Hematopoietic multipotent progenitor cell treated with erythropoietin and hydrocortisone succinate and interleukin-3 and kit ligand, for 8 days (in vitro differentiated cells): ENCODE measurements around the gene RIMKLA.
A peak's percentile ranks its signal among the peaks of the same experiment; 100 is the strongest.

Source experiments
- DNase-seq: peaks from one replicate; pipeline ENCODE4 v3.0.0-alpha.2; 2015

The RIMKLA gene

DNA sequence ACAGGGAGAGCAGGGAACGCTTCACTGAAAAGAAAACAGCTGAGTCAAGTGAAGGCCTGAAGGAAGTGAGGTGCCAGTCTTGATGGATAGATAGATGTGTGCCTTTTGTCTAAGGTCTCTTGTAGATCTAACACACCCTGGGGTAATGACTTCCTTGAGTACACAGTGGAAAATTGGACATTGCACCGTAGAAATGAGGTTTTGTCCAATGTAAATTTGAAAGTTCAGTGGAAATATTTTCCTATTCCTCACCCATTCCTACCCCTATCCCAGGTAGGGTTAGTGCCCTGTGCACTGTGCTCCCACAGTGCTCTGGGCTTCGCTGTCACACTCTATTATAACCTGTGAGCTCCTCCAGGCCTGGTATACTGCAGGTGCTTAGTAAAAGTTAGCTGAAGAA is 50.9 kb downstream of the RIMKLA start:
- DNase-seq: no peak

DNA sequence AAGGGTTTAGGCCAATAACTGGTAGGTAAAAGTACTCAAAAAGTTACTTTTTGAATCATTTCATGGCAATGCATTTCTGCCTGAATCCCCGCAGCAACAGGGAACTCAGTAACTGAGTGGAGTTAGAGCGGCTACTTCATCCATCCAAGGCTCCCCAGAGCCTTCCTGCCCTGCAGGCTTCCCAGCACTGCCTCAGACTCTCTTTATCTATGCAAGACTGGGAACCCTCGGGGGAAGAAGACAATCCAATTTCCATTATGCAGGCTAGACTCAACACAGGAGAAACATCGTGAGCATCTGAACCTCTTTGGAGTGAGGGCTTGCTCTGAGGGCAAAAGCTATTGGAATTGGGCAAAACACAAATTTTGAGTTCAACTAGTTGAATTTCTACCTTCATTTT is 52.1 kb downstream of the RIMKLA start:
- no peak for DNase-seq

DNA sequence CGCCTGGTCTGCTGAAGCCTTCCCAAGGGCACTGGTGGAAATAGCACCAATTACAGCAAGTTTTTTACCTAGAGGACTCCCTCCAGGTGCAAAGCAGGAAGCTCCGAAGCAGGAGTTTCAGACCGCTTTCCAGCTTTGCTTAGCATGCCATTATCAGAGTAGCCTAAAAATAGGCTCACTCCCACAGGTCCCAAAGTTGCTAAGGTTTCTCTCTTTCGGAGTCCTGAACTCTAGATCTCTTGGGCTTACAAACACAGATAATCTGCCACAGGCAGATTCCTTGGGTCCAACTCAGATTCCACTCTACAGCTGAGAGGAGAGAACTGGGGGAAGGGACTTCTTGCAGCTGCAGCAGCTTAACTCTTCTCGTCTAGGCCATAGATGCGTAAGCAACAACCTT is 52.8 kb downstream of the RIMKLA start:
- no peak for DNase-seq

DNA sequence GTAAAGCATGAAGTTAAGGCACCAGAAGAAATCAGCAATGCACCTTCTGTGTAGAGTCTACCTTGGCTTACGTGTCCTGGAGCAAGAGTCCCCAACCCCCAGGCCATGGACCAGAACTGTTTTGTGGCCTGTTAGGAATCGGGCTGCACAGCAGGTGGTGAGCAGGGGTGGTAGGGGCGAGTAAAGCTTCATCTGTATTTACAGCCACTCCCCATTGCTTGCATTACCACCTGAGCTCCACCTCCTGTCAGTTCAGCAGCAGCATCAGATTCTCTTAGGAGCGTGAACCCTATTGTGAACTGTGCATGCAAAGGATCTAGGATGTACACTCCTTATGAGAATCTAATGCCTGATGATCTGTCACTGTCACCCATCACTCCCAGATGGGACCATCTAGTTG is 53.7 kb downstream of the RIMKLA start:
- DNase-seq: no peak

DNA sequence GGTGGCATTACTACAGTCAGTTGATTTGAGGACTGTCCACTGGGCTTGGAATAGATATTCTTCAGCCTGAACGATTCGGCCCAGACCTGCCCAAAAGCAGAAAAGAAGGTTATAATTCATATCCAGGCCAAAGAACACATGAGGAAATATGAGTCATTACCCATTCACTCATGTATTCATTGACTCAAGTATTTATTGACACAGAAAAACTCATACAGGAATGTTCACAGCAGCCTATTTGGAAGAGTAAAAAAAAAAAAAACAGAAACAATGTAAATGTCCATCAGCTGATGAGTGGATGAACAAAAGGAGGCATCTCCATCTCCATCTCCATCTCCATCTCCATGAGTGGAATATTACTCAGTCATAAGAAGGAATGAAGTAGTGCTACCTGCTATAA is 59.3 kb downstream of the RIMKLA start:
- DNase-seq: no peak

DNA sequence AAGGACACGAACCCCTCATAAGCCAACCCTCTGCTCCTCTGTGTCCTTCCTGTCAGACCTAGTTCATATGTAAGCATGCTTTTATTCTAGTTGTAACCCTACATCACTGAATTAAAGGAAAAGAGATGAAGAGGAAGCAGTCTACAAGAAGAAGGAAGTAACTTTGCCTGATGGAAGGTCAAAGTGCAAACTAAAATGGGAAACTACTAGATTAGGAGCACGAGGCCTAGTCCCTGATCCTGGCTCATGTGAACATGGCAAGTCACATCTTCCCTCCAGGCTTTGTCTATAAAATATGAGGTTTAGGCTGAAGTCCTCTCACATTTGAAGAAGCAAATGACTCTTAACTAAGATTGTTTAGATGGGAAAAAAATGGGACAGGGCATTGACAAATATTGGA is 62.1 kb downstream of the RIMKLA start:
- DNase-seq: no peak

DNA sequence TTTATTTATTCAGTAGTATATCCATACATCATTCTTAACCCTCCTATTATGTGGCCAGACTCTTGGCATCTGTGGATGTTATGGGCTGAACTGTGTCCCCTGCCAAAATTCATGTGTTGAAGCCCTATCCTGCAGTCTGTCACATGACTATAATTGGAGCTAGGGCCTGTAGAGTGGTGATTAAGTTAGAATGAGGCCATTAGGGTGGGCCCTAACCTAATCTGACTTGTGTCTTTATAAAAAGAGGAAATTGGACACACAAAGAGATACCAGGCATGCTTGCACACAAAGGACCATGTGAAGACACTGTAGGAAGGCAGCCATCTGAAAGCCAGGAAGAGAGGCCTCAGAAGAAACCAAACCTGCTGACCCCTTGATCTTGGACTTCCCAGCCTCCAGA is 68.7 kb downstream of the RIMKLA start:
- DNase-seq: peak; percentile 62

DNA sequence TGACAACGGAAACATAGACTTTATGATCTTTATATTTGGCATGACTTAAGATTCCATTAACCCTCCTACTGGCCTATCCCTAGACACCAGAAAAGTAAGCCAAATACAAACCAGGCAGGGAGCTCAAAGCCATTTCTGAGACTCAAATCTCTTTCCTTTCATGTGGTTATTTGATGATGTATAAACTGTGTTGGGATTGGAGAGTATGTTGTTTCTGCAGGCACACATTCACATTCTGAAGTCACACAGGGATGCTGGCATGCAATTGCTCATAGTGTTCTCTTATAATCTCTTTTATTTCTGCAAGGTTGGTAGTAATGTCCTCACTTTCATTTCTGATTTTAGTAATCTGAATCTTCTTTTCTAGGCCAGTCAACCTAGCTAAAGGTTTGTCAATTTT is 69.5 kb downstream of the RIMKLA start:
- DNase-seq: no peak

DNA sequence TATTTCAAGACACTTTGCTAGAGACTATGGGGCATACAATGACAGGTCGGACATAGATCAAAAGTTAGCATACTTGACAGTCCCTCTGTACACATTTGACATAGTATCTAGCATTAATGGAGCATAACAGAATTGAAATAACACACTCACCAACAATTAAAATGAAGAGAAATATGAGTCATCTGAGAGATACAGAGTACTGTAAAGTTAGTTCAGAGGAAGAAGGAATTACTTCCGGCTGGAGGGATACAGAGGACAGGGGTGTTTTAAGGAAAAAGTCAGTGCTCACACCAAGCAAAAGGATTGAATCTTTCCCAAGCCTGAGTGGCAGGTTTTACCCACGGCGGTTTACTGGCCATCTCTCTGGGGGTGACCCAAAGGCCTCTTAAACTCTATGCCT is 72.8 kb downstream of the RIMKLA start:
- DNase-seq: no peak

DNA sequence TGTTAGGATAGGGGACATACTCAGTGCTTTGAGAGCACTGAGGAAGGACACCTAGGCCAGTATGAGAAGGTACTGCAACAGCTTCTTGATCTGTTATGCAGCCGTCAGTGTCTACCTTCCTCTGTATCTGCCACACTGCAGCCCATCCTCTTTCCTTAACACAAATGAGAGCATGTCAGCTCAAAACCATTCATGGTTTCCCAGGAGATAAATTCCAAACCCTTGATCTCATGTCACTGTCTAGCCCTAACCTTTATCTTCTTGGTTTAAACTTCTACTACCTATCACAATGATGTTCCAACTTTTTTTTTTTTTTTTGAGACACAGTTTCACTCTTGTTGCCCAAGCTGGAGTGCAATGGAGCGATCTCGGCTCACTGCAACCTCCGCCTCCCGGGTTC is 73.8 kb downstream of the RIMKLA start:
- no peak for DNase-seq

DNA sequence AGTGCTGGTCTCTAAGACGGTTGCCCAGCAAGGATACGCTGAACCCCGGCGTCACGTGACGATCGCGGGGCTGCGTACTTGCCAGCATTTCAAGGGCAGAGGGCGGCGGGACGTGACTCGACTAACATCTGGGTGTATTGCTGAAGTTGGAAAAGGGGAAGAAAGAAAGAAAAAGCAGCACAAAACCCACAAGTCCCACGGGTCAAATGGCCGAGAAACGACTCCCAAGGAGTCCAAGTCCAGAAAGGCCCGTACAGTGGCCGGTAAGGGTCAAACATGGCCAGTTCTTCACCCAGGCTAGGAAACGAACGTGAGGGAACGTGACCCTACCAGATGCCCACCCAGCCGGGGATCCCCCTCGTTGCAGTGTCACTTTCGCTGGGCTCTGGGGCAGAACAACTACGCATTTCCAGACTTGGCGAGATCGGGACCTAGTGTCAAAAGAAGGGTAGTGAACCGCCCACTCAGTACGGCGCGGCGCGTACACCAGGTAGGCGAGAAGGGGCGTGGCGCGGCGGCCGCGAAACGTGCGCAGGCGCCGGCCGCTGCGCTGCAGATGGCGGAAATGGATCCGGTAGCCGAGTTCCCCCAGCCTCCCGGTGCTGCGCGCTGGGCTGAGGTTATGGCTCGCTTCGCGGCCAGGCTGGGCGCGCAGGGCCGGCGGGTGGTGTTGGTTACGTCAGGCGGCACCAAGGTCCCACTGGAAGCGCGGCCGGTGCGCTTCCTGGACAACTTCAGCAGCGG is 75.6 kb downstream of the RIMKLA start, which contains the start of the genes PPCS and ZMYND12:
Gene PPCS, plus strand, starts transcription at position 534 of the 744 bp plus-strand sequence. Its CDS starts 23 bp downstream, at position 557.
Gene ZMYND12, minus strand, starts transcription at position 13 of the 744 bp plus-strand sequence. CDS start 25 bp downstream, outside the sequence.
- DNase-seq: peak; percentile 88

DNA sequence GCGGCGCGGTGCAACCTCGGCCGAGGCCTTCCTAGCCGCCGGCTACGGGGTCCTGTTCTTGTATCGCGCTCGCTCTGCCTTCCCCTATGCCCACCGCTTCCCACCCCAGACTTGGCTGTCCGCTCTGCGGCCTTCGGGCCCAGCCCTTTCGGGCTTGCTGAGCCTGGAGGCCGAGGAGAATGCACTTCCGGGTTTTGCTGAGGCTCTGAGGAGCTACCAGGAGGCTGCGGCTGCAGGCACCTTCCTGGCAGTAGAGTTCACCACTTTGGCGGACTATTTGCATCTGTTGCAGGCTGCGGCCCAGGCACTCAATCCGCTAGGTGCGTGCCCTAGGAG is 76.1 kb downstream of the RIMKLA start:
- peak; percentile 74 for DNase-seq

DNA sequence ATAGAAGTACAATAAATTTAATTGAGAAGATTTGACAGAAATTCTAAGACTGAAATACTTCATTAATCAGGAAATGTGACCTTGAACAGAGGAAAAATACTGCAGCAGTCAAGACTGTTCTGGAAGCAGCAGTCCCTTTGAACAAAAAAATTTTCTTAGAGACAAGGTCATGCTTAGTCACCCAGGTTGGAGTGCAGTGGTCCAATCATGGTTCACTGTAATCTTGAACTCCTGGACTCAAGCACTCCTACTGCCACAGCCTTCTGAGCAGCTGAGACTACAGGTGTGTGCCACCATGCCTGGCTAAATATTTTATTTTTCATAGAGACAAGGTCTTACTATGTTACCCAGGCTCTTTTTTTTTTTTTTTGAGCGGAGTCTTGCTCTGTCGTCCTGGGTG is 80.6 kb downstream of the RIMKLA start:
- no peak for DNase-seq

DNA sequence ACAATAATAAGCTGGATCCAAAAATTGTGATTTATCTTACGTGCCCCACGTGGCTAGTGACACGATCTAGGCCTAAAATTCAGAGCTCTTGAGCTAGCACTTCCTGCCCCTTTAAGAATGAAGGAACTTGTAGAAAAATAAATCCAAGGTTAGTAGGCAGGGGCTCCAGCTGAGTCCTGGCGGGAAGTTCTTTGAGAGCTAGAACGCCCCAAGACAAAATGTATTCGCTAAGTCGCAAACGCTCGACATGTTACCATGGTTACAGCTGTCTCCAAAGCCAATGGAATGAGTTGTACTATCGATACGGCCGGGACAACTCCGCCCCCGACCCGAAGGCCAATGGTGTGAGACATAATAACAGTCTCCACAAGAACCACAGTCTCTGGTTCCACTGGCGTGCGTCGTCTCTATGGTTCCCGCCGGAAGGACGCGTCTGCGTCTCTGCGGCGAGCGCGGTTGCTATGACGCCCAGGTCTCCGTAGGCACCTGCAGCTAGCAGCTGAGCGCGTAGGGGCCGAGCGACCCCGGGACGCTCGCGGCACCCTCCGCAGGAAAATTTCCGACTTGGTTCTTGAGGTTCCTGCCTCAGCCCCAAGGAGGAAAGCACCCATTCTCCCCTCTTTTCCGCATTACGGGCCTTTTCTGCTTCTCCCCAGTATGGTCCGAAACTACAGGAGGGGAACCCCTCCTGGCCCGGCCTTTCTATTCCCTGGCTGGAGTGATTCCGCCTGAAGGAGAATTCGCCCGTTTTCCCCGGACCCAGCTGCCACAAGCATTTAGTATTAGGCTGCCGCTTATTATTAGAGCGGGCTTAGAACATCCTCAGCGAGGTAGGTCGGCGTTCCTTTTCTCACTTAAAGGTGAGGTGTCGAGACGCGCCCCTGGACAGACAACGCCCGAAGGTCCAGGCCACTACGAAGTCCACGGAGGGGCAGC is 82.5 kb downstream of the RIMKLA start, which contains the start of gene CCDC30:
Gene CCDC30, plus strand, starts transcription at position 459 of the 936 bp plus-strand sequence. CDS start 17,266 bp downstream, outside the sequence.
- peak; percentile 99 for DNase-seq

DNA sequence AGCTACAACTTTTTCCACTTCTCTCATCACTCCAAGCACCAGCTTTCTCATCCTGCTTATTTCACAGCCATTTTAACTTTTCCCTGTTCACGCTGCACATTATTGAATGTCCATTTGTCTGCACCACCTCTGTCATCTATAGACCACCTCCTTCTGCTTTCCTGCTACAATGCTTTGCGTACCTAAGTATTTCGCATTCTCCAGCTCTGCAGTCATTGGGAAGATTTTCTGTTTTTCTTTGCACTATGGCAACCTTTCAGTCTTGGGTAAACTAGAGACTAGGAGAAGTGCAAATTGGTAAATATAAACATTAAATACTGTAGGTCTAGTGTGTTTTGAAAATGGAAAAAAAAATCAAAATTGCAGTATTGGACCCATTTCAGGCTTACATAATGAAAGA is 83.3 kb downstream of the RIMKLA start:
- no peak for DNase-seq

DNA sequence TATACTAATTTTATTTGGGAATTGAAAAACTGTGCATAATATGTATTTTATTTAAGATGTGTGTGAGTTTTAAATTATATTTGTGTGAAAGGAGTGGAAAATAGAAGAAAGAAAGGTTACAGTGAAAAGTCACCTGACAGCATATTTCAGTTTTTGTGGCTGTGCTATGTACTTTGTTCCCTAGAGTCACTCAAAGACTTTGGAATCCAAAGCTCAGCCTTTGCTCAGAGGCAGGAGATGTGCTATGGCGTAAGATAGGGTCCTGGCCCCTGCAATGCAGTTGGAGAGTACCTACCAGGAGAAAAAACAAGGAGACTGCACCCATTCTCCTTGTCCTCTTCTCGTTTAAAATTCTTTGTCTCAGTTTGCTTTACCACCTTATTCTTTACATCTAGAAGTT is 85.4 kb downstream of the RIMKLA start:
- no peak for DNase-seq

DNA sequence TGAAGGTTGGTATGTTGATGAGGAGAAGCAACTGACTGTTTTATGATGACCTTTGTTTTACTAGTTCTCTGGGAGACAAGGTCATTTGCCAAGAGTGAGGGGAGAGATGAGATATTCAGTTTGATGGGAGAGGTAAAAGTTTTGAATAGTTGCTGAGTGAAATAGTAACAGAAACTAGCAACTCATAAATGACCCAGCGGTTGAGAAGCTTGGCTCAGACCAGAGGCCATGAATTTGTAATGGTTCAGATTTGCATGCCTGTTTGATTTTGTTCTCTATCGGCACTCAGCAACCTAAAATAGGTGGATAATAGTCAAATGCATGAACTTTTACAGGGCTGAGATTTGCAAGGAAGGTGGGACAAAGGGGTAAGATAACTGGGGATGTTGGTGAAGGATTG is 89.1 kb downstream of the RIMKLA start:
- DNase-seq: no peak
